ENCODE results near the gene AMBRA1.

The AMBRA1 gene

GRCh38 chr11:46479601-46480000 lies 114.2 kb downstream of the AMBRA1 start:
- Histone ChIP-seq H3K27ac (no peak overlapping the region), H3K4me3 (no peak overlapping the region), H3K36me3 (no peaks in the 10 kb centered on the region), H3K27me3 (no peaks in the 10 kb centered on the region), H3K9me3 (no peaks in the 10 kb centered on the region), H3K4me1 (no peaks in the 10 kb centered on the region)
- no peak for DNase-seq
- TF ChIP-seq, protein P1, sequence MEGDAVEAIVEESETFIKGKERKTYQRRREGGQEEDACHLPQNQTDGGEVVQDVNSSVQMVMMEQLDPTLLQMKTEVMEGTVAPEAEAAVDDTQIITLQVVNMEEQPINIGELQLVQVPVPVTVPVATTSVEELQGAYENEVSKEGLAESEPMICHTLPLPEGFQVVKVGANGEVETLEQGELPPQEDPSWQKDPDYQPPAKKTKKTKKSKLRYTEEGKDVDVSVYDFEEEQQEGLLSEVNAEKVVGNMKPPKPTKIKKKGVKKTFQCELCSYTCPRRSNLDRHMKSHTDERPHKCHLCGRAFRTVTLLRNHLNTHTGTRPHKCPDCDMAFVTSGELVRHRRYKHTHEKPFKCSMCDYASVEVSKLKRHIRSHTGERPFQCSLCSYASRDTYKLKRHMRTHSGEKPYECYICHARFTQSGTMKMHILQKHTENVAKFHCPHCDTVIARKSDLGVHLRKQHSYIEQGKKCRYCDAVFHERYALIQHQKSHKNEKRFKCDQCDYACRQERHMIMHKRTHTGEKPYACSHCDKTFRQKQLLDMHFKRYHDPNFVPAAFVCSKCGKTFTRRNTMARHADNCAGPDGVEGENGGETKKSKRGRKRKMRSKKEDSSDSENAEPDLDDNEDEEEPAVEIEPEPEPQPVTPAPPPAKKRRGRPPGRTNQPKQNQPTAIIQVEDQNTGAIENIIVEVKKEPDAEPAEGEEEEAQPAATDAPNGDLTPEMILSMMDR (IDR thresholded peaks at IDR 0.05), result no peak
- intact Hi-C loops (cut with DNase I; ENCODE audit: low total_unique reads), result no loop called here

DNA sequence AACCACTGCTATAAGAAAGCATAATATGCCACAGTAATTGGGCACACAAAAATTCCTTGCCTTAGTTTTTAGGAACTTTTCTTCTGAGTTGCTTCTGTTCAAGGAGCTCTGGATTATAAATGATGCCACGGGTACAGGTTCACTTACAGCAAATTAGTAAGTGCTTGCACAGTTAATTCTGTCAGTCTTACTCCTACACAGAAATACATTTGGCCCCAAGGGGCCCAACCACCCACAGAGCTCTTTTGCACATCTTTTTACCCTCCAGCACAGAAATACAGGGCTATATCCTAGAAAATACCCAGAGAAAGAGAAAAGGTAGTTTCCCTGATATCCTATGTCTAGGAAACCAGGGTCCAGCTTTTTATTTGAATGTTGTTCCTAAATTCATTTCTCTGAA lies 115.6 kb downstream of the AMBRA1 start:
- Histone ChIP-seq H3K27me3 (no peaks in the 10 kb centered on the region), H3K9me3 (no peaks in the 10 kb centered on the region), H3K4me1 (no peaks in the 10 kb centered on the region), H3K4me3 (no peak overlapping the region), H3K27ac (no peak overlapping the region), H3K36me3 (no peaks in the 10 kb centered on the region)
- TF ChIP-seq, protein P1 (IDR thresholded peaks at IDR 0.05), result no peak
- intact Hi-C loops (cut with DNase I; ENCODE audit: low total_unique reads), result no loop called here
- no peak for DNase-seq

DNA sequence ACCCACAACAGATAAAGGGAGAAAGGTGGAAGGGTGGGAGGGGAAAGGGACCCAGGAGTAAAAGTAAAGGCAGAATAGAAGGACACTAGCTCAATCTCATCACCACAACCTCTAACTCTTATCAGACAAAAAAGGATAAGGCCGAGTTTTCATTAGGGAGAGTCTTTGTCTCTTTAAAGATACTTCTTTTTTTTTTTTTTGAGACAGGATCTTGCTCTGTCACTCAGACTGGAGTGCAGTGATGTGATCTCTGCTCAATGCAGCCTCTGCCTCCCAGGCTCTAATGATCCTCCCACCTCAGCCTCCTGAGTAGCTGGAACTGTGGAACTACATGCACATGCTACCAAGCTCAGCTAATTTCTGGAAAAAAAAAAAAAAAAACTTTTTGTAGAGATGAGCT lies 116.7 kb downstream of the AMBRA1 start:
- H3K27ac ChIP-seq, result no peak overlapping the region
- intact Hi-C loops (cut with DNase I; ENCODE audit: low total_unique reads), result no loop called here
- no peaks in the 10 kb centered on the region for H3K27me3 ChIP-seq
- H3K36me3 ChIP-seq, result no peaks in the 10 kb centered on the region
- TF ChIP-seq, protein P1 (IDR thresholded peaks at IDR 0.05), result no peak
- no peak for DNase-seq
- peaks cover 0 to 2% (median under 1%) of the 10 kb centered on the region in 4 donors for H3K4me1 ChIP-seq
- H3K4me3 ChIP-seq, result no peak overlapping the region
- H3K9me3 ChIP-seq, result no peaks in the 10 kb centered on the region

DNA sequence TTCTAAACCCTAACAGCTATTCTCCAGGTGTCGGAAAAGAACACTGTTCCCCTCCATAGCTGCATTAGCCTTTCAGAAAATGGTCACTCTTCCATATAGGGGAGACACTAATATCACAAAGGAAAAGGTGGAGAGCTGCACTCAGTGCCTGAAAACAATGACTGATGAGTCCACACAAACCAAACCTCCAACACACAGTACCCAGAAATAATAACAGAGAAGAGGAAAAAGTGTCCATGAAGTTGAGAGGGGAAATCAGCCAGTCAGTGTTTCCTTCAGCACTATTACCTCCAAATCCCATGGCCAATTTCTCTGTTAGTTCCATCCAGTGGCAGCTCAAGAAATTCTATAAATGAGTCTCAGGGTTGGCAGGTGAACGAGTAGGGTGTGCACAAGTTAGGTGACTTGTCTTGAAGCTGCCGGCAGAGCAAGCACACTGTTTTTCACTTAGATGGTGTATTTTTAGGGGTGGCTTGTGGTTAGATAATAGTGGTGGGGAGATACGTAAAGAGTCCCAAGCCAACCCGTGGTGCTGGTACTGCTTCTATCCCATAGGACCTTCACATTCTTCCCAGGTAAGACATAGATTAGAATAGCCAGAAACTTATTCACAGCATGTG lies 117.8 kb downstream of the AMBRA1 start:
- no peaks in the 10 kb centered on the region for H3K9me3 ChIP-seq
- peaks cover 0 to 9% (median 5%) of the 10 kb centered on the region in 4 donors for H3K4me1 ChIP-seq
- no peak for DNase-seq
- H3K27ac ChIP-seq, result no peak overlapping the region
- intact Hi-C loops (cut with DNase I; ENCODE audit: low total_unique reads), result no loop called here
- H3K4me3 ChIP-seq, result no peak overlapping the region
- no peaks in the 10 kb centered on the region for H3K27me3 ChIP-seq
- TF ChIP-seq, protein P1 (IDR thresholded peaks at IDR 0.05), result no peak
- H3K36me3 ChIP-seq, result no peaks in the 10 kb centered on the region

- no peaks in the 10 kb centered on the region for H3K9me3 ChIP-seq
- intact Hi-C loops (cut with DNase I; ENCODE audit: low total_unique reads), result no loop called here
- H3K36me3 ChIP-seq, result no peaks in the 10 kb centered on the region
- TF ChIP-seq, protein P1 (IDR thresholded peaks at IDR 0.05), result no peak
- H3K27me3 ChIP-seq, result no peaks in the 10 kb centered on the region
- H3K4me3 ChIP-seq, result no peak overlapping the region
- H3K27ac ChIP-seq, result no peak overlapping the region
- no peak for DNase-seq
- peaks cover 0 to 9% (median 5%) of the 10 kb centered on the region in 4 donors for H3K4me1 ChIP-seq
These were observed 118.5 kb downstream of the AMBRA1 start for GRCh38 chr11:46475051-46475925.
